GM18502 (cell line): ENCODE data around the gene ELL.

Source experiments
- ATAC-seq: cut with Tn5 transposase; IDR thresholded peaks from one replicate; pipeline ENCODE4 v1.9.1; 2021; ENCODE audit warnings: mild to moderate bottlenecking; ENCODE audit not compliant: unreplicated experiment, poor library complexity

Gene ELL

GRCh38 chr19:18437491-18438330 is 84.2 kb downstream of the ELL start, which contains the start of gene ISYNA1:
TSS of gene ISYNA1 (minus strand) at chr19:18438133. CDS start at chr19:18437979, 154 bp downstream.
- ATAC-seq: no peak

GRCh38 chr19:18436671-18437490 is 85.0 kb downstream of the ELL start:
- peak; percentile 40 for ATAC-seq

GRCh38 chr19:18435842-18436670 is 85.8 kb downstream of the ELL start:
- no peak for ATAC-seq

- ATAC-seq: no peak
Observed at GRCh38 chr19:18435178-18435841, 86.6 kb downstream of the ELL start.

GRCh38 chr19:18434411-18435175 is 87.3 kb downstream of the ELL start:
- no peak for ATAC-seq

GRCh38 chr19:18433735-18434398 is 88.0 kb downstream of the ELL start:
- ATAC-seq: no peak

GRCh38 chr19:18433015-18433691 is 88.7 kb downstream of the ELL start:
- ATAC-seq: no peak

- ATAC-seq: no peak
Observed at GRCh38 chr19:18432275-18433014, 89.4 kb downstream of the ELL start.

GRCh38 chr19:18431351-18432197 is 90.3 kb downstream of the ELL start:
- no peak for ATAC-seq

- no peak for ATAC-seq
Observed at GRCh38 chr19:18430417-18431144, 91.3 kb downstream of the ELL start.

GRCh38 chr19:18429717-18430416 is 92.0 kb downstream of the ELL start:
- no peak for ATAC-seq

- ATAC-seq: peak; percentile 65
Observed at GRCh38 chr19:18428787-18429674, 92.8 kb downstream of the ELL start.

GRCh38 chr19:18428173-18428786 is 93.6 kb downstream of the ELL start:
- ATAC-seq: no peak

- ATAC-seq: no peak
Observed at GRCh38 chr19:18427743-18428113, 94.1 kb downstream of the ELL start.
